22Rv1 (cell line): ENCODE data around the gene TTC13.
"Not testable (repeated sequence)": the region's sequence is repeated elsewhere in the genome, so short reads cannot be mapped to it uniquely, and the experiment has no call there.

ENCODE experiments used
- H3K27ac ChIP-seq: fragments of 450-650 bp; 2 replicates; pipeline ENCODE4 v1.5.1; 2017
- ZFX ChIP-seq: fragments of 450-650 bp; IDR thresholded peaks from 2 replicates; pipeline ENCODE4 v1.6.1; 2017; ENCODE audit warnings: antibody characterized with exemption, borderline replicate concordance
- TF ChIP-seq, protein P1 (sequence below): fragments of 450-650 bp; IDR thresholded peaks from 2 replicates; pipeline ENCODE4 v1.5.1; 2017; ENCODE audit warnings: mild to moderate bottlenecking

The TTC13 gene

GRCh38 chr1:231011360-231011759 lies 32.7 kb upstream of the TTC13 start:
- no peak overlapping the region for H3K27ac ChIP-seq
- TF ChIP-seq ZFX: no peak

- H3K27ac ChIP-seq: not testable (repeated sequence)
Observed at GRCh38 chr1:231007535-231007934, 28.9 kb upstream of the TTC13 start.

DNA sequence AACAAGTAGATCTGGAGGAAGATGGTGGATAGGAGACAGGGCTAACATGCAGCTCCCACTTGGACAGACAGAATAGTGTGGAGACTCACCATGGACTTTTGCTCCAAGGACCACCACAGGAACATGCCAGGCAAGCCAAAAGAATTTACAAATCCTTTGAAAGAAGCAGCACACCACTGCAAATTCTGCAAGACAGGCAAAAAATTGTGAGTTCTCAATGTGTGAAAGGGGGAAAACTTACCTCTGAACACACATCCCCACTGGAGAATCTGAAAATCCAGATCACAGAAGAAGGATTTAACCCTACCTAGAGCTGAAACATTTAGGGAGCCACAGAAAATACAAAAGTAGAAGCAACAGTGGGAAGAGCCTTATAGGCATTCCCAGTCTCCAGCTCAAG lies 23.2 kb upstream of the TTC13 start:
- no peak overlapping the region for H3K27ac ChIP-seq
- TF ChIP-seq, protein P1, sequence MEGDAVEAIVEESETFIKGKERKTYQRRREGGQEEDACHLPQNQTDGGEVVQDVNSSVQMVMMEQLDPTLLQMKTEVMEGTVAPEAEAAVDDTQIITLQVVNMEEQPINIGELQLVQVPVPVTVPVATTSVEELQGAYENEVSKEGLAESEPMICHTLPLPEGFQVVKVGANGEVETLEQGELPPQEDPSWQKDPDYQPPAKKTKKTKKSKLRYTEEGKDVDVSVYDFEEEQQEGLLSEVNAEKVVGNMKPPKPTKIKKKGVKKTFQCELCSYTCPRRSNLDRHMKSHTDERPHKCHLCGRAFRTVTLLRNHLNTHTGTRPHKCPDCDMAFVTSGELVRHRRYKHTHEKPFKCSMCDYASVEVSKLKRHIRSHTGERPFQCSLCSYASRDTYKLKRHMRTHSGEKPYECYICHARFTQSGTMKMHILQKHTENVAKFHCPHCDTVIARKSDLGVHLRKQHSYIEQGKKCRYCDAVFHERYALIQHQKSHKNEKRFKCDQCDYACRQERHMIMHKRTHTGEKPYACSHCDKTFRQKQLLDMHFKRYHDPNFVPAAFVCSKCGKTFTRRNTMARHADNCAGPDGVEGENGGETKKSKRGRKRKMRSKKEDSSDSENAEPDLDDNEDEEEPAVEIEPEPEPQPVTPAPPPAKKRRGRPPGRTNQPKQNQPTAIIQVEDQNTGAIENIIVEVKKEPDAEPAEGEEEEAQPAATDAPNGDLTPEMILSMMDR: no peak
- no peak for TF ChIP-seq ZFX

DNA sequence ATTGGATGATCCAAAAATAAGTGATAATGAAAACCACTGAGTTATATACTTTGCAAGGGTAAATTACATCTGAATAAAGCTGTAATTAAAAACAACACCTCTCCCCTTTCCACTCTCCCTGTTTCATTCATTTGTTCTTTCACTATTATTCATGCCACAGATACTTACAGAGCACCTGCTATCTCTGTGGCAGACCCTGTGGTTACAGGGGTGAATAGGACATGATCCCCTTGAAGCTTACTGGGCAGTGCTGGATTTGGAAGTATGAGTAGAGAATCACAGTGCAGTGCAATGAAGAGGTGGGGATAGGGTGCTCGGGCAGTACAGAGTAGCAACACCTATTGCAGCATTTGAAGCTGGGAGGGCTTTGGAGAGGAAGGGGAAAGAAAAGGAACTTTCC lies 22.0 kb upstream of the TTC13 start:
- TF ChIP-seq, protein P1: no peak
- H3K27ac ChIP-seq: no peak overlapping the region

DNA sequence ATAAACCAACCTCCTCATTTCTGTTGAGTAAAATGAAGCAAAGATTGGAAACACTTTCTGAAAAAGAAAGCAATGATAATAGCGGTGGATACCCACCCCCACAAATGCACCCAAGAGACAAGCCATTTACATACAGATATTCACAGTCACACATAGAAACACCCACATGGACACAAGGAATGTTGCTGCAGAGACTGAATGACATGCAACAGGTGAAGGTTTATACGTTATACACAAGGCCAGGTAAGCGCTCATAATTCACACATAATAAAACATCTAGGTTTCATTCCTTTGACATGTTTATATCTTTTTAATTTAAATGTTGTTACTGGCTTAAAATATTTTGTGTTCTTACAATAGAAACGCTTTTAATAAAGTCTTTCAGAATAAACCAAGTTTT lies 21.5 kb upstream of the TTC13 start:
- TF ChIP-seq, protein P1: no peak
- no peak for TF ChIP-seq ZFX
- H3K27ac ChIP-seq: no peak overlapping the region

- TF ChIP-seq ZFX: no peak
- TF ChIP-seq, protein P1: no peak
- H3K27ac ChIP-seq: no peak overlapping the region
Observed at GRCh38 chr1:230994860-230995259, 16.2 kb upstream of the TTC13 start.

DNA sequence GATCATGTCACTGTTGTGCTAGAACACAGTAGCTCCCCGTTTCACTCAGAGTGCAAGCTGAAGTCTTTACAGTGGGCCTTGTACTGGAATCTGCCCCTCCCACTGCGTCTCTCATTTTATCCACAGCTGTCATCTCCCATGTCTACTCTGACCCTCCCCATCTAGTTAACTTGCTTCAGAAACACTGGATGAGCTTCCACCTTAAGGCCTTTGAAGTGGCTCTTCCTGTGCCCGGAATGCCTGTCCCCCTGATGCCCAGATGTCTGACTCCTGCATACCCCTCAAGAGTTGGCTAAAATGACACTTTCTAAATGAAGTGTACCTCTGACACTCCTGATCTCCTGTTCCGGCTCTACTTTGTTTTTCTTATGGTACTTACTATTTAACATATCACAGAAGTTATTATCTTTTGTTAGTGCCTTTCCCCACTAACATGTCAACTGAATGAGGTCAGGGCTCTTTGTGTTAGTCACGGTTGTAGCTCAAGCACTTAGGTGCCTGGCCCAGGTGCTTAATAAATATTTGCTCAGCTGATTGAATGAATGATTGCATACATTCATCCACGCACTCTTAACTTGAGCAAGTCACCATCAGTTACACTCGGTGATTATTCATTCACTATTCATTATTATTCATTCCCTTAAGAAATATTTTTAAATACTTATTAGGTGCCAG lies 13.6 kb upstream of the TTC13 start:
- H3K27ac ChIP-seq: no peak overlapping the region

DNA sequence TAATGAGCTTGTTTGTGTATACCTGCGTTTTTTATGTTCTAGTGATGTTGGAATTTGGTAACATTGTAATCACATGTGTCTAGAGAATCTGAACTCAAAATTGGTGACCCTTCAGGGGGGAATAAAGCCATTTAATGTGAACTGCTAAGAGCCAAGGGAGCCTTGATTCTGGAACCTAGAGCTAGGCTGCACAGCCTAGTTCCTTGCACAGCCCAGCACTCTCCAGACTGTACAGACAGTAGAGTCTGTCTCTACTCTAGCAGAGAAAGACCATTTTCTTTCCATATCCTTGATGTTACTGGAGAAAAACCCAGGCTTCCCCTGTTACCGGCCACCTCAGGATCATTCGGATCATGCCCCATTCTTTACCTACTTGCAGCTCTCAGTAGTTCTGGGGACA lies 8.8 kb upstream of the TTC13 start:
- no peak for TF ChIP-seq ZFX
- TF ChIP-seq, protein P1: no peak
- H3K27ac ChIP-seq: no peak overlapping the region

More for the DNA sequence above, 13.6 kb upstream of the TTC13 start:
- TF ChIP-seq, protein P1: no peak
- TF ChIP-seq ZFX: no peak

DNA sequence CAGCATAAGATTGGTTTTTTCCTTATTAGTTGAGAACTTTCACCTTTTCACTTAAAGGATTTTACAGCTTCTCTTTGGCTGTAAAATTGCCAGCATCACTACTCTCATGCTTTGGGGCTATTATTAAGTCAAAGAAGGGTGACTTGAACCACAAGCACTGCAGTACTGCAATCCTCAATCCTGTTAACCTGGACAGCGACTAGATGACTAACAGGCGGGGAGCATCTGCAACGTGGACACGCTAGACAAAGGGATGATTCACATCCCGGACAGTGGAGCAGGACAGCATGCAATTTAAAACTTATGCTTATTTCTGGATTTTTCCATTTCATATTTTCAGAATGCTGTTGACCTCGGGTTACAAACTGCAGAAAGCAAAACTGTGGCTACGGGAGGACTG lies 8.3 kb upstream of the TTC13 start:
- no peak overlapping the region for H3K27ac ChIP-seq
- TF ChIP-seq, protein P1: no peak
- TF ChIP-seq ZFX: no peak
